Measurements from ENCODE around the gene MACF1.

GRCh38 chr1:39474810-39475209, 270.3 kb downstream of the MACF1 start:
- TF ChIP-seq POLR2A (IDR thresholded peaks at IDR 0.05) (no peak), POLR2AphosphoS5 (IDR thresholded peaks at IDR 0.05) (no peak), CTCF (IDR thresholded peaks at IDR 0.05 in 8 of 11, conservative IDR thresholded peaks at IDR 0.05 in 3 of 11) (no peak)

Measured in spleen (tissue), 7 donors.